Endothelial cell of umbilical vein (primary cell): ENCODE data around the gene CETN3.

Source experiments
- EZH2 ChIP-seq: IDR thresholded peaks from 2 replicates; pipeline ENCODE4 v1.6.1; 2012; ENCODE audit warnings: borderline replicate concordance, low read depth, mild to moderate bottlenecking, moderate library complexity, low read length, inconsistent platforms; ENCODE audit not compliant: severe bottlenecking
- TF ChIP-seq, protein P1 (sequence below), 2 donors: IDR thresholded peaks; 1 replicate in 1 of 2; 2 replicates in 1 of 2; pipeline ENCODE4 v1.5.1; 2011; ENCODE audit warnings: low read length in 2 of 2, mild to moderate bottlenecking in 2 of 2, moderate library complexity in 2 of 2, control low read depth in 1 of 2, inconsistent platforms in 1 of 2, low read depth in 1 of 2; ENCODE audit not compliant: insufficient read depth in 1 of 2; ENCODE audit errors: extremely low read depth in 1 of 2
- TF ChIP-seq, protein P2 (sequence below): IDR thresholded peaks from 2 replicates; pipeline ENCODE4 v1.6.1; 2011; ENCODE audit not compliant: insufficient read depth, insufficient read length

DNA sequence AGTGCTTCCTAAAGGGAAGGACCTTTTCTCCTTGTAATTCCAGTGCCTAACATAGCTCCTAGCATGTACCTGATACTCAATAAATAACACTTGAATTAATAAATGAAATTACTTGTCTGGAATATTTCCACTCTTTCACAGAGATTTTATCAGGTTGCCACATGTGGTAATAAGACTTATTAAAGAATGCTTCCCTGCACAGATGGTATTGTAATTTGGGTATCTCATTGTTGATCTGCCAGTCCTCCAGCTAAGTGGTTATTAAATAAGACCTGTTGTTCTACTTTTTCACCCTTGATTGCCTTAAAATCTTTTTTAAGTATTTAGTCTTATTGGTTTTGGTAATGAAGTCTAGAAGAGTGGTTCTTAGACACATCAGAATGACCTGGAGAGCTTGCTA, 28.1 kb upstream of the CETN3 start:
- TF ChIP-seq, protein P1, sequence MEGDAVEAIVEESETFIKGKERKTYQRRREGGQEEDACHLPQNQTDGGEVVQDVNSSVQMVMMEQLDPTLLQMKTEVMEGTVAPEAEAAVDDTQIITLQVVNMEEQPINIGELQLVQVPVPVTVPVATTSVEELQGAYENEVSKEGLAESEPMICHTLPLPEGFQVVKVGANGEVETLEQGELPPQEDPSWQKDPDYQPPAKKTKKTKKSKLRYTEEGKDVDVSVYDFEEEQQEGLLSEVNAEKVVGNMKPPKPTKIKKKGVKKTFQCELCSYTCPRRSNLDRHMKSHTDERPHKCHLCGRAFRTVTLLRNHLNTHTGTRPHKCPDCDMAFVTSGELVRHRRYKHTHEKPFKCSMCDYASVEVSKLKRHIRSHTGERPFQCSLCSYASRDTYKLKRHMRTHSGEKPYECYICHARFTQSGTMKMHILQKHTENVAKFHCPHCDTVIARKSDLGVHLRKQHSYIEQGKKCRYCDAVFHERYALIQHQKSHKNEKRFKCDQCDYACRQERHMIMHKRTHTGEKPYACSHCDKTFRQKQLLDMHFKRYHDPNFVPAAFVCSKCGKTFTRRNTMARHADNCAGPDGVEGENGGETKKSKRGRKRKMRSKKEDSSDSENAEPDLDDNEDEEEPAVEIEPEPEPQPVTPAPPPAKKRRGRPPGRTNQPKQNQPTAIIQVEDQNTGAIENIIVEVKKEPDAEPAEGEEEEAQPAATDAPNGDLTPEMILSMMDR (IDR thresholded peaks at IDR 0.05; ENCODE audit: extremely low read depth in 1 of 2, insufficient read depth in 1 of 2, low read depth in 1 of 2, low read length in 2 of 2), result no peak
- TF ChIP-seq, protein P2, sequence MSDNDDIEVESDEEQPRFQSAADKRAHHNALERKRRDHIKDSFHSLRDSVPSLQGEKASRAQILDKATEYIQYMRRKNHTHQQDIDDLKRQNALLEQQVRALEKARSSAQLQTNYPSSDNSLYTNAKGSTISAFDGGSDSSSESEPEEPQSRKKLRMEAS, result no peak
- no peak for TF ChIP-seq EZH2
